ENCODE data around the gene PEX19.

DNA sequence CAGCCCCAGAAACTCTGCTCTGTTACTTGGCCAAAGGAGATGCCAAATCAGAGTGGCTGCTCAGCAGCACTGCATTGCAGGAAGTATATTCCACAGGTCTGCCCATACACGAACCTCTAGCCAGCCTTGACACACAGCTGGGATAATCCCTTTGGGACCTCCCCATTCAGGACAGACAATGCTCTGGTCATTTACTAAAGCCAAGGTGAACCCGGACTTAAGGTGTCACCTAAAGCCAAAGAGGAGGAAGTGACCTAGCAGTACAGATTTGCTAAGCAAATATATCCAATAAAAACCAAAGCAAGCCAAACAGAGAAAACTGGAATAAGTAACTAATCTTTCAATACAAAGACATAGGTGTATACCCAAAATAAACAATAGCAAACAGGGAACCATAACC, 30.4 kb upstream of the PEX19 start:
- TF ChIP-seq, protein P1, sequence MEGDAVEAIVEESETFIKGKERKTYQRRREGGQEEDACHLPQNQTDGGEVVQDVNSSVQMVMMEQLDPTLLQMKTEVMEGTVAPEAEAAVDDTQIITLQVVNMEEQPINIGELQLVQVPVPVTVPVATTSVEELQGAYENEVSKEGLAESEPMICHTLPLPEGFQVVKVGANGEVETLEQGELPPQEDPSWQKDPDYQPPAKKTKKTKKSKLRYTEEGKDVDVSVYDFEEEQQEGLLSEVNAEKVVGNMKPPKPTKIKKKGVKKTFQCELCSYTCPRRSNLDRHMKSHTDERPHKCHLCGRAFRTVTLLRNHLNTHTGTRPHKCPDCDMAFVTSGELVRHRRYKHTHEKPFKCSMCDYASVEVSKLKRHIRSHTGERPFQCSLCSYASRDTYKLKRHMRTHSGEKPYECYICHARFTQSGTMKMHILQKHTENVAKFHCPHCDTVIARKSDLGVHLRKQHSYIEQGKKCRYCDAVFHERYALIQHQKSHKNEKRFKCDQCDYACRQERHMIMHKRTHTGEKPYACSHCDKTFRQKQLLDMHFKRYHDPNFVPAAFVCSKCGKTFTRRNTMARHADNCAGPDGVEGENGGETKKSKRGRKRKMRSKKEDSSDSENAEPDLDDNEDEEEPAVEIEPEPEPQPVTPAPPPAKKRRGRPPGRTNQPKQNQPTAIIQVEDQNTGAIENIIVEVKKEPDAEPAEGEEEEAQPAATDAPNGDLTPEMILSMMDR (IDR thresholded peaks at IDR 0.05) = no peak
- no peak for TF ChIP-seq POLR2A (IDR thresholded peaks at IDR 0.05)
- no peak for TF ChIP-seq POLR2AphosphoS5 (IDR thresholded peaks at IDR 0.05; ENCODE audit: insufficient read depth in 1 of 2, low read depth in 1 of 2)

Data from vagina (tissue), 2 donors.